A549 (cell line): Measurements from ENCODE around the gene MRAS.

Source experiments
- ATOH8 ChIP-seq: fragments of 250-450 bp; sonication (Bioruptor Pico); IDR thresholded peaks from 2 replicates; pipeline ENCODE4 v1.5.0; 2020; ENCODE audit warnings: low read depth, mild to moderate bottlenecking, moderate library complexity
- CEBPB ChIP-seq, 2 experiments: fragments of >200 bp in 1 of 2; sonication (Bioruptor Twin) in 1 of 2; formaldehyde crosslinking in 1 of 2; IDR thresholded peaks; 2 replicates each; pipeline ENCODE4 v1.6.1; 2012 to 2016
- CTCF ChIP-seq: fragments of >200 bp; sonication (Bioruptor Twin); formaldehyde crosslinking; IDR thresholded peaks from 3 replicates; pipeline ENCODE4 v1.5.1; 2016
- JUN ChIP-seq, 2 experiments: fragments of >200 bp; sonication (Bioruptor Twin); formaldehyde crosslinking; IDR thresholded peaks; 2 replicates in 1 of 2; 3 replicates in 1 of 2; pipeline ENCODE4 v1.6.1; 2016 to 2017
- MYC ChIP-seq: IDR thresholded peaks from 2 replicates; pipeline ENCODE4 v1.6.1; 2012; ENCODE audit warnings: mild to moderate bottlenecking, inconsistent platforms, low read length, improper control_type of control experiment, borderline replicate concordance
- POLR2A ChIP-seq: IDR thresholded peaks from 2 replicates; pipeline ENCODE4 v1.6.1; 2012; ENCODE audit warnings: mild to moderate bottlenecking, low read length
- POLR2AphosphoS2 ChIP-seq: conservative IDR thresholded peaks from 2 replicates; pipeline ENCODE4 v1.6.1; 2012; ENCODE audit warnings: low read length, improper control_type of control experiment, inconsistent platforms
- REST ChIP-seq: fragments of 200-600 bp; sonication (generic); IDR thresholded peaks from 2 replicates; pipeline ENCODE4 v1.6.1; 2016; ENCODE audit warnings: antibody characterized with exemption, mild to moderate bottlenecking, moderate library complexity
- SMC3 ChIP-seq: fragments of >200 bp; sonication (Bioruptor Twin); formaldehyde crosslinking; IDR thresholded peaks from 3 replicates; pipeline ENCODE4 v1.6.1; 2018; ENCODE audit warnings: inconsistent platforms
- TP53 ChIP-seq: fragments of 250-450 bp; sonication (Bioruptor Pico); IDR thresholded peaks from 2 replicates; pipeline ENCODE4 v1.5.0; 2021; ENCODE audit warnings: mild to moderate bottlenecking, moderate library complexity
- ZFP36 ChIP-seq: fragments of 450-650 bp; IDR thresholded peaks from 2 replicates; pipeline ENCODE4 v1.6.1; 2014; ENCODE audit warnings: borderline replicate concordance; ENCODE audit not compliant: partially characterized antibody
- TF ChIP-seq, protein P1 (sequence below): IDR thresholded peaks from 2 replicates; pipeline ENCODE4 v1.6.1; 2012

- TF ChIP-seq, protein P1, sequence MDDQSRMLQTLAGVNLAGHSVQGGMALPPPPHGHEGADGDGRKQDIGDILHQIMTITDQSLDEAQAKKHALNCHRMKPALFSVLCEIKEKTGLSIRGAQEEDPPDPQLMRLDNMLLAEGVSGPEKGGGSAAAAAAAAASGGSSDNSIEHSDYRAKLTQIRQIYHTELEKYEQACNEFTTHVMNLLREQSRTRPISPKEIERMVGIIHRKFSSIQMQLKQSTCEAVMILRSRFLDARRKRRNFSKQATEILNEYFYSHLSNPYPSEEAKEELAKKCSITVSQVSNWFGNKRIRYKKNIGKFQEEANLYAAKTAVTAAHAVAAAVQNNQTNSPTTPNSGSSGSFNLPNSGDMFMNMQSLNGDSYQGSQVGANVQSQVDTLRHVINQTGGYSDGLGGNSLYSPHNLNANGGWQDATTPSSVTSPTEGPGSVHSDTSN: no peak
- no peak for TF ChIP-seq ZFP36
- TF ChIP-seq CEBPB (IDR thresholded peaks at IDR 0.05): no peak
- no peak for TF ChIP-seq CTCF
- no peak for TF ChIP-seq POLR2A
- TF ChIP-seq MYC: no peak
- TF ChIP-seq POLR2AphosphoS2: no peak
- TF ChIP-seq REST: no peak
- TF ChIP-seq ATOH8 (CRISPR knock-in tag): no peak
- no peak for TF ChIP-seq JUN (IDR thresholded peaks at IDR 0.05)
- TF ChIP-seq TP53 (CRISPR knock-in tag): no peak
- no peak for TF ChIP-seq SMC3
Measured at GRCh38 chr3:138401834-138402233, 53.5 kb downstream of the MRAS start.
